Frontal cortex (tissue), 4 donors: Measurements from ENCODE around the gene KCNJ9. TPM values are rescaled to one million over a fixed set of nuclear protein-coding genes. Genes with fewer than 3 reads are reported as not detected.
A peak's percentile ranks its signal among the peaks of the same experiment; 100 is the strongest.
"Not testable (repeated sequence)": the region's sequence is repeated elsewhere in the genome, so short reads cannot be mapped to it uniquely, and the experiment has no call there.

ENCODE experiments used
- DNase-seq, 2 donors: peaks; one replicate each; pipeline ENCODE4 v3.0.0; 2012; ENCODE audit warnings: low spot score in 2 of 2
- FAIRE-seq: peaks from 2 replicates; lab custom pipeline; 2012; peaks lifted over from hg19 to GRCh38; lab: Jason Lieb, UNC
- total RNA-seq: library from RNA; depleted of rRNA; stranded (reverse); fragments of >200 nt; gene quantifications from one replicate; pipeline ENCODE4 v1.2.3, GENCODE V29; 2014
- donor health status: control.
- donor health status: control.
- donor health status: control.

The KCNJ9 gene
- 11.4 TPM for total RNA-seq

GRCh38 chr1:160081261-160081936, at the start of gene KCNJ9:
TSS of gene KCNJ9 (plus strand) at chr1:160081538. CDS start at chr1:160084031, 2,493 bp downstream.
- FAIRE-seq (peak; percentile 34), DNase-seq (peak; percentile 81 to 84)

DNA sequence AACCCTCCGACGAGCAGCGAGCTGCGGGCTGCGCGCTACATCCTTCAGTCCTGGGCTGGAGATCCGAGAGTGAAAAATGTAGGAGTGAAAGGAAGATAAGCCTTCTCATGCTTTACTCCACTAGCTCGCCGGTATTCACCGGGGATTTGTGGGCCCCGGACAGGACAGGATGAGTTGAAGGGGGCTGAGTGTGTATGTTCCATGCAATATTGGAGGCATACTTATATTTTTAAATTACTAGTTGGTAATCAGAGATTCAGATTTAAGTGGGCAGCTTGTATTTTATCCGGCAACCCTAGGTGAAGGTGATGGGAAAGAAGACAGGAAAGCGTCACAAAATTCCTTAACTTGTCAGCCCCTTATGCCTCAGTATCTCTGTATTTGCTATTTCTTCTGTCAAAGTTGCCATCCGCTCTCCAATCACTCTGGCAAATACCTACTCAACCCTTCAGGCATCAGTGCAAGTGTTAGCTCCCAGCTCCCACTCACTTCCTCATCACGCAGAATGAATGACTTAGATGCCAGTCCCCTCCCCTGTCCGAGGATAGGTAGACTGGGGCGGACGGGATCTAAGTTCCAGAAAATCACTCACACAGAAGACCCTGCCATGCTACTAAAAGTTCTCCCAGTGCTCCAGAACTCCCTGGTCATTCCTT, 49.0 kb upstream of the KCNJ9 start:
- no peak for DNase-seq
- FAIRE-seq, result no peak

DNA sequence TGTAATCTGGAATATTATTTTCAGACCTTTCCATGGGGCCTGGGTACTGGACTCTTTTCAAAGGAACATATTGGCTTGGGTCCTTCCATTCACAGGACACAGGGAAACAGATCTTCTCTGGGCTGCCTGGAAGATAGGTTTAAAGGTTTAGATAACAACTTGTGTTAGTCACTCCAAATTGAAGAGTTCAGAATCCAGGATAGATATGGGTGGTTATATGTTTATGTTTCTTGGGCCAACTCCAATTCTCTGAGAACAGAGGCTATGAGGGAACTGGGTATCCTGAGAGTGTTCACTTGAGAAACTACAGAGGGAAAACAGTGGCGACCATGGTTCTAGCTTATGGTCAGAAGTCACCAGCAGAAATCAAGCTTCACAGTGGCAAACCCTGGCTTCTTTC, 40.9 kb upstream of the KCNJ9 start:
- FAIRE-seq, result no peak
- no peak for DNase-seq

DNA sequence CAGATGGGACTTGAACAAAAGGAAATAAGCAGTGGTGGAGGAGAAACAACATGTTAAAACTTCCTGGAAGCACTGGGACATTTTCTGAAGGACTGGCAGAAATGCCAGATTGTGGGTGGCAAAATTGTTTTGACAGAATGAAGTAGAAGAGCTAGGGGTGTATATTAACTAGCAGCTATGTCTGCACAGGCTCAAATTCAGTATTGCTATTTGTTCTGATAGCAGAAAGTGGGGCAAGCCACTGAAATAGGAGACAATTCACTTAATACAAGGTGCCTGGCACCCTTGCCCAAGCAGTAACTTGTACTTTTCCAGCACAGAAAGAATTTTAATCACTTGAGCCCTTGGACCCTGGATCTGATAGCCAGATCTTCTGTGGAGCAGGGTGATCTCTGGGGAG, 37.8 kb upstream of the KCNJ9 start:
- DNase-seq (no peak), FAIRE-seq (no peak)

DNA sequence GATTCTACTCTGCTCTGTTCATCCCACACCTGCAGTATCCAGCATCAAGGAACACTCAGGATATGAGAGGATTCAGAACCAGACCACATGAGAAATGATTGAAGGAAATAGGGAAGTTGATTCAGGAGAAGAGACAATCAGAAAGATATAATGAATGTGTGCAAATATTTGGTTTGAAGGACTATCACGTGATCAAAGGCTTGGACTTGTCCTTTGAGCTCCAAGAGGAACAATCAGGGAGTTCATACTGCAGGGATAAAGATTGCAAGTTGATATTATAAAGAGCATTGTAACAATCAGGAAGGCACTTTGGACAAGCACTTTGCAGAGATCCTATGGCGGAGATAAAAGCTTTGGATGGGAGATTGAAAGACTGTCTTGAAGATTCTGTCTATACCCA, 35.7 kb upstream of the KCNJ9 start:
- DNase-seq (no peak), FAIRE-seq (no peak)

- FAIRE-seq (peak; percentile 87), DNase-seq (peak; percentile 55 to 67)
Observed at GRCh38 chr1:160046494-160047110, 34.7 kb upstream of the KCNJ9 start.

DNA sequence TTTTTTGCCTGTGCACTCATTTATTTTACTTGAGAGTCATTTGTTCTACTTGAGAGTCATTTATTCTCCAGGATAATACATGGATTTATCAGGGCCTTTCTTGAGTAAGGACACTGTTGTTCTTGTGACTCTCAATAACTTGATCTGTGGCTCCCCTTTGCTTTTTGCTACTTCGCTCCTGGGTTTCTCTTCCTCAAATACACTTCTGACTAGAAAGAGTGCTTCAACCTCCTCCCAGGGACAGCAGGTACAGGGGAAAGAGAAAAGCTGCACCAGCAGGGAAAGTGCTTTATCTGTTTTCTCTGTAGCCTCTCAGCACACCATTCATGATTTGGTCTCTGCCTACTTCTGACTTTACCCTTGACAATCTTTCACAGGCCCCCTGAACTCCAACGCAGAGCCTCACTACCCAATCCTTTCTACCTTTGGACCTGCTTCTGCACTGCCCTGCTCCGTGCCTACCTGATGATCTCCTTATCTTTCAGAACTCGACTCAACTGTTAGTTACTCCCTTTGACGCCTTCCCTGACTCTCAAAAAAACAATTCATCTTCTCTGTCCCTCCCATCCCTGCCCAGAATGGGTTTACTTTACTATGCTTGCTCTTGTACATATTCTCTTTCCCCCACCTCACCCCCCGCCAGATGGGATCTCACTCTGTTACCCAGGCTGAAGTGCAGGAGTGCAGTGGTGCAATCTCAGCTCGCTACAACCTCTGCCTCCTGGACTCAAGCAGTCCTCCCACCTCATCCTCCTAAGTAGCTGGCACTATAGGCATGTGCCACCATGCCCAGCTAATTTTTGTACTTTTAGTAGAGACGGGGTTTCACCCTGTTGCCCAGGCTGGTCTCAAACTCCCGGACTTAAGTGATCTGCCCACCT, 34.0 kb upstream of the KCNJ9 start:
- FAIRE-seq (no peak), DNase-seq (no peak)

DNA sequence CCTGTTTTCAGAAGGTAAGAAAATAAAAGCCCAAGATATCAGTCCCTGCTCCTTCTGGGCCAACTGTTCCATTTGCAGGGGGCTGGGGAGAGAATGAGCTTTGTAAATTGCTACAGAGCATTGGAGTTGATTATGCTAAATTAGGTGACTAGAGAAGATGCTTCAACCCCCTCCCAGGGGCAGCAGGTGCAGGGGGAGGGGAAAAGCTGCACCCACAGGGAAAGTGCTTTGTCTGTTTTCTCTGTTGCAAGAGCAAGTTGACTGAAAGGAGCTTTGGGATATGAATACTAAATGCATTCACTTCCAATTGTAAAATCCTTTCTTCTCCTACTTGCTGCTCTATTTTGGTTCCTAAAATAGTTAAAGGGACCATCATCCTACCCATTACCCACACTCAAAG, 33.0 kb upstream of the KCNJ9 start:
- no peak for DNase-seq
- no peak for FAIRE-seq

GRCh38 chr1:160049101-160049500, 32.2 kb upstream of the KCNJ9 start:
- DNase-seq (no peak), FAIRE-seq (no peak)

- DNase-seq, FAIRE-seq: not testable (repeated sequence)
Observed at GRCh38 chr1:160050182-160050581, 31.2 kb upstream of the KCNJ9 start.

DNA sequence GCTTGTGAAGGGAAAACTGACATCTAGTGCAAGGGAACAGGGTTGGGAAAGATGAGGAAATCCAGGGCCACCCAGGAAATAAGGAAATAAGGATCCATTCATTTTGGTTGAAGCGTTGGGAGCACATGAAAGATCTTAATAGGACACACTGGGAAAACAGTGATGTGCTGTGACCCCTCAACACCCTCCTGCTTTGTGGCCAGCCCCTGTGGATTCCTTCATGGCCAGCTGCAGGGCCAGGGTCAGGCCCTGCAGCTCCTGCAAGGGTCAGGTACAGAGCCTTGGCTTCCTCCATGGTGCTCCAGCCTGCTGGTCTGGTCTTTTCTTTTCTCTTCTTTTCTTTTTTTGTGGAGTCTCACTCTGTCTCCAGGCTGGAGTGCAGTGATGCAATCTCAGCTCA, 30.7 kb upstream of the KCNJ9 start:
- DNase-seq (no peak), FAIRE-seq (no peak)

GRCh38 chr1:160052936-160053335, 28.4 kb upstream of the KCNJ9 start:
- no peak for FAIRE-seq

DNA sequence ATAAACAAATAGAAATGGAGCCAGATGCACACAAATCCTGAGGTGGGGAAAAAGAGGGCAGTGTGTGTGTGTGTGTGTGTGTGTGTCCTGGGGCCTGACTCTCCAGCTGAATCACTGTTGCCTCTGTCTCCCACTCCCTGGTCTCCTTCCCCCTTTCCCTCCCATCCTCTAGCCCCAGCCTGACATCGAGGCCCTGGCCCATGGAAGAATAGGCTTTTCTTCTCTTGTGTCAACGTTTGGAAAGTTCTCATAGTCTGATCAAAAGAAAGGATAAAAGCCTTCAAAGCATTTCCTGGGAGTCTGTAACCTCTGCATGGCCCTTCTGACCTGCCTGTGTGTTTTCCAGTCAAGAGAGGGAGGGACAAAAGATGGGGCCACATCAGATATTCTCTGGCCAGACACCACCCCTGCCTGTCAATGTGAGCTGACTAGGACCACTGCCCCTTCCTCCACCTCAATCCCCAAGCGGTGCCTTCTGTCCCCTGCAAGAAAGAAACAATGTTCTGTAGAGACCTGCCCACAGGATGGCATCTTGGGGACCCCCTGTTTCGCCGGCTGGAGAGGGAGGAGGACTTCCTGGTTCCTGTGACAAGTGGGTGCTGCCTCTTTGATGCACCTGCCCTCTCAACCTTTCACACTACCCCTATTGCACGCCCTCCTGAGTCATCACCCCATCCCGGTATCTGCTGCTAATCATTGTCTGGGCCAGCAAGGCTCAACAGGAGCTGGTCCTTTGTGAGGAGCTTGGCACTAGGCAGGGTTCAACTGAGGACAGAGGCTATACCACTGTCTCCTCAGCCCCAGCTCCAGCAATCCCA, 27.6 kb upstream of the KCNJ9 start:
- no peak for FAIRE-seq
- DNase-seq, result no peak

More at GRCh38 chr1:160052936-160053335, 28.4 kb upstream of the KCNJ9 start:
- no peak for DNase-seq

DNA sequence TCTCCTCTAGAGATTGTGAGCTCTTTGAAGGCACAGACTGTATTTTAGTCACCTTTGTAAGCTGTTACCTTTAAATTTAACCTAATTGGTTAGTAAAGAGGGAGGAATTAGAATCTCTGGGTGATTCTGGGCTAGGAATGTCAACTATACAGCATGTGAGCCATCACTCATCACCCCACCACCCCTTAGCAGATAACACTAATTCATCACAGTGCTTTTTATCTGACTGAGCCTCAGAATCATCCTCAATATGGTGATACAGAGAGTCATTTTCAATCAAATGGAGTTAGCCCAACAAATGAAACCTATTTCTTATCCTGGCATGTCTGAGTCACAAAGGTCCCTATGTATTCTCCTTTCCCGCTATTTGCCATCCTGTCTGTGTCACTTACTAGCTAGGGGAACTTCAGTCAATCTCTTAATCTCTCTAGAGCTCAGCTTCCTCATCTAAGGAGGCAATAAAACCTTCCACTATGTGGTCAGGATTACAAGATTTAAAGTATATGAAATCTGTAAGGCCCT, 24.6 kb upstream of the KCNJ9 start:
- no peak for DNase-seq
- no peak for FAIRE-seq

DNA sequence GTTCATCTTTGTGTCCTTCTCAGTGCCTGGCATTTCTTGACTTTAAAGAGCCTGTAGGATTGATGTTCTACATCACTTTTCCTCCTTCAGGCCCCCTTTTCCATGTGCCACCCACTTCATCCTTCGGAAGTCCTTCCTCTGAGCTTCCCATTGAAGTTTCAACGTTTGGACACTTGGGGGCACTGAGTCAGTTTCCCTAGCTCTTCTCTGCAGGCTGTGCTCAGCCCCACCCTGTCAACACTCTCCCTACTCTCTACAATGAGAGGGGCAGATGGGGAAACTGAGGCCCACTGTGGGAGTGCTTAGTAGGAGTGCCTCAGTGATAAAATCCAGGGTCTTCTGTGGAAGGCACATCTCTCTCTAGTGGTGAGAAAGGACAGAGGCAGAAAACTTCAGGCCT, 23.3 kb upstream of the KCNJ9 start:
- DNase-seq, result no peak
- FAIRE-seq, result no peak

GRCh38 chr1:160061369-160062229, 19.7 kb upstream of the KCNJ9 start:
- DNase-seq (no peak), FAIRE-seq (no peak)

DNA sequence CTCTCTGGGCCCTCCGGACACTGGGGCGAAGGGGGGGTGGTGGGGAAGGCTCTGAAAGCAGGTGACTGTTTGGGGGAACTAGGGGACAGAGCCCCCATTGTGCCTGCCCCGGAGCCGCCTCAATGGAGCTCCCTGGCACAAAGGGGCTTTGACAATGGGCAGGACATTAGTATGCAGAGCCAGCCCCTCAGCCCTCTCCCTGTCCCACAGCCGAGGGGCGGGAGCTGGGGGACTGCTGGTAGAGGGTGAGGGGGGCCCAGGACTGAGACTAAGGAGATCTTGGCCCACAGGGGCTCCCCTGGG, 19.2 kb upstream of the KCNJ9 start:
- FAIRE-seq (no peak), DNase-seq (peak; percentile 68 to 73)

GRCh38 chr1:160063176-160063575, 18.2 kb upstream of the KCNJ9 start:
- DNase-seq, result no peak
- FAIRE-seq, result no peak

GRCh38 chr1:160064164-160064563, 17.2 kb upstream of the KCNJ9 start:
- DNase-seq, result no peak
- FAIRE-seq, result no peak
